AG04449 (cell line): ENCODE data around the gene SELENBP1.

Experiments
- CTCF ChIA-PET: fragments of 350-600 bp; formaldehyde crosslinking; extraction: SDS; loops from one replicate; lab custom pipeline; 2021; ENCODE audit warnings: antibody characterized with exemption; lab: Yijun Ruan, JAX
- POLR2A ChIA-PET: fragments of 400-600, 350-600 bp; formaldehyde crosslinking; extraction: SDS; loops from one replicate; lab custom pipeline; 2020; ENCODE audit warnings: antibody characterized with exemption, inconsistent platforms; lab: Yijun Ruan, JAX
- DNase-seq: peaks from one replicate; pipeline ENCODE4 v3.0.0-alpha.2; 2010; ENCODE audit warnings: low read depth, low spot score
- H3K4me3 ChIP-seq: 2 replicates; pipeline ENCODE4 v1.5.1; 2011; ENCODE audit warnings: low read depth, mild to moderate bottlenecking, control low read depth, low read length
- TF ChIP-seq, protein P1 (sequence below): IDR thresholded peaks from one replicate; pipeline ENCODE4 v1.5.1; 2011; ENCODE audit warnings: mild to moderate bottlenecking, moderate library complexity, low read length, control low read depth, inconsistent platforms; ENCODE audit not compliant: insufficient read depth; ENCODE audit errors: missing control alignments

The SELENBP1 gene

DNA sequence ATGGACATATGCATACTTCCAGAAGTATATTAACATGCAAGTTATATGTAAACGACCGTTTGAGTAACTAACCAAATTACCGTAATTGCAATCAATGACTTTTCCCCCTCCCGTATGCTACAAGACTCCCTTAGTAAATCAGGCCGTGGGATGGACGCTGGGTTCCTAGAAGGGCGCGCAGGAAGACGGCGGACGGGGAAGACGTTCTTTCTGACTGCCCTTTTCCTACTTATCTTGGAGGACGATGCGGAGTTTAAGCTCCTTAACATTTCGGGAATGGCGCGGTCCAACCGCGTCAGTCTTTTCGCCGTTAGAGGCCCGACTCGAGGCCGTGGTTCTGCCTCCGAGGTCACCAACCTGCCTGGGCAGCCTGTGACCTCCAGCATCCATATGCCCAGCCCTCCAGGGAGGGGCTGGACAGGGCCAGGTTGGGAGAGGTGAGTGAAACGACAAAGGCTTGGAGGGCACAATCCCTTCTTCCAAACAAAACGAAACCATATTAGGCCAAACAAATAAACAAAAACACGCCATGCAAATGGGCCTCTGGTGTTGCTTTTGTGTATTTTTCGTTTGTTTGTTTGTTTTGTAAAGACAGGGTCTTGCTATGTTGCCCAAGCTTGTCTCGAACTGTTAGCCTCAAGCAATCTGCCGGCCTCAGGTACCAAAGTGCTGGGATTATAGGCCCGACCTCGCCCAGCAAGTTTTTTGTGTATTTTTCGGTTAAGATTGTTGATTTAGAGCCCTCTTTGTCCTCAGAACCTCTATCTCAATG, 44.4 kb downstream of the SELENBP1 start:
- H3K4me3 ChIP-seq = peak overlapping the region; percentile 81
- DNase-seq = no peak
- TF ChIP-seq, protein P1, sequence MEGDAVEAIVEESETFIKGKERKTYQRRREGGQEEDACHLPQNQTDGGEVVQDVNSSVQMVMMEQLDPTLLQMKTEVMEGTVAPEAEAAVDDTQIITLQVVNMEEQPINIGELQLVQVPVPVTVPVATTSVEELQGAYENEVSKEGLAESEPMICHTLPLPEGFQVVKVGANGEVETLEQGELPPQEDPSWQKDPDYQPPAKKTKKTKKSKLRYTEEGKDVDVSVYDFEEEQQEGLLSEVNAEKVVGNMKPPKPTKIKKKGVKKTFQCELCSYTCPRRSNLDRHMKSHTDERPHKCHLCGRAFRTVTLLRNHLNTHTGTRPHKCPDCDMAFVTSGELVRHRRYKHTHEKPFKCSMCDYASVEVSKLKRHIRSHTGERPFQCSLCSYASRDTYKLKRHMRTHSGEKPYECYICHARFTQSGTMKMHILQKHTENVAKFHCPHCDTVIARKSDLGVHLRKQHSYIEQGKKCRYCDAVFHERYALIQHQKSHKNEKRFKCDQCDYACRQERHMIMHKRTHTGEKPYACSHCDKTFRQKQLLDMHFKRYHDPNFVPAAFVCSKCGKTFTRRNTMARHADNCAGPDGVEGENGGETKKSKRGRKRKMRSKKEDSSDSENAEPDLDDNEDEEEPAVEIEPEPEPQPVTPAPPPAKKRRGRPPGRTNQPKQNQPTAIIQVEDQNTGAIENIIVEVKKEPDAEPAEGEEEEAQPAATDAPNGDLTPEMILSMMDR = no peak
- ChIA-PET POLR2A (interaction anchor here (1.7 to 2.5 kb wide), 3 partner anchors 15 to 47 kb away, joined by 8 to 28 read pairs (median 17); partner anchors contain the start of gene ZNF687), CTCF (interaction anchor here (1.0 to 15.5 kb wide), 5 partner anchors 12 to 27 kb away, joined by 3 to 235 read pairs (median 47); no protein-coding TSS in a partner anchor)

DNA sequence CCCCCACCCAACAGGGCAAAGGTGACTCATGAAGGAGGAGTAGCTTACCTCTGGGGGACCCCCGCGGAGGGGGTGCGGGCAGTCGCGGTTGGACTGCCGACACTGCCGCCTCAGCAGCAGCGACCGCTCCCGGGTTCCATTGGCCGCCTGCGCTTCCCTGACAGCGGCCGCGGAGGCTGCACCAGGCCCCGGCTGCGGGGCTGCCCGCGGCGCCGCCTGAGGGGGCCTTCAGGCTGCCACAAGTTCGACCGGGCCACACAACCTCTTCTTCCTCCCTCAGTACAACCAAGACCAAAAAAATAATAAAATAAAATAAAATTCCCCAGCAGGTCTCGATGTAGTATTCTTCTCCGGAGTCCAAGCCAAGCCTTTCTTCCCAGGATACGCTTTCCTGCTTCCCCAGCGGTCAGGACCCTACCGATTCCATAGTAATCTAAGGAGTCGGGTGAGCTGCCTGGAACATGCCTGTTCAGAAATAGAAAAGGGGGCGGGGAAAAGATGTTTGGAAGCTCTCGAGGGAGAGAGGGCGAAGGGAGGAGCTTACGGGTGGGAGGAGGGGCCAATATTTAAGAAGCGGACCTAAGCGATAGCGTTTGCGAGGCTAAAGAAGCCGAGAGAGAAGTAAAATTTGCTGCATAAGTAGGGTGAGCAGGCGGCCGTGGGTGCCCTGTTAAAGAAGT, 45.1 kb downstream of the SELENBP1 start, which contains the start of gene PI4KB:
TSS of gene PI4KB (minus strand) at position 194 of the 680 bp plus-strand sequence. CDS start 10,935 bp downstream, outside the sequence.
- ChIA-PET POLR2A (interaction anchor here (0.6 to 2.5 kb wide), 8 partner anchors 10 to 138 kb away, joined by 3 to 28 read pairs (median 4); partner anchors contain the start of genes VPS72 and ZNF687), CTCF (interaction anchor here (0.8 to 15.5 kb wide), 9 partner anchors 11 to 228 kb away, joined by 3 to 235 read pairs (median 5); no protein-coding TSS in a partner anchor)
- peak; percentile 82 for DNase-seq
- TF ChIP-seq, protein P1 = no peak
- H3K4me3 ChIP-seq = peak within 1 kb of the TSS; percentile 81

DNA sequence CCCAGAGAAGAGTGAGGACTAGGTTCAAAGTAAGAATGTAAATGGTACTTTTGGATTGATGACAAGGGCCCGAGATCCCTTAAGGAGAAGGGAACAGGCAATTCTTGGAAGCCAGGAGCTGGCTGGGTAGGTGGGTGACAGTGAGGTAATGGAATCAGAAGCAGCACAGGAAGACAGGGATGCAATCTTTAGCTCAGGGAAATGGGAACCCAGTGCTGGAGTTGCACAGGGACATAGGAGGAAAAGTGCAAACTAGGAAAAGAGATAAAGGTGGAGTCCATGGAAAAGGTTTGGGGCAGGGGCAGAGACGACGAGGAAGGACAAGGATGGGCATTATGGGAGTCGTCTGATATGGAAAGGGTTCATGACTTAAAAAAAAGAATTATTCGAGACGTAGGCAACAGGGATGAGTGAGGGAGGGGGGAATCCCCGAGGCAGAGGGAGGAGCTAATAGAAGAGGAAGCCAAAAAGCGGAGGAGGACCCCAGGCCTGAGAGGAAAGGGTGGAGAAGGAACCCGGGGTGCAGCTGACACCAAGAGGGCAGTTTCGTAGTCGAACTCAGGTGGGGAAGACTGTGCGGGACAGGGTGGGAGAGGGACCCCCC, 45.8 kb downstream of the SELENBP1 start:
- no peak for DNase-seq
- ChIA-PET POLR2A (interaction anchor here (0.6 to 2.5 kb wide), 8 partner anchors 9 to 137 kb away, joined by 3 to 28 read pairs (median 4); partner anchors contain the start of genes VPS72 and ZNF687), CTCF (interaction anchor here (0.7 to 15.5 kb wide), 10 partner anchors 10 to 408 kb away, joined by 3 to 235 read pairs (median 4); no protein-coding TSS in a partner anchor)
- peak overlapping the region; percentile 81 for H3K4me3 ChIP-seq
- TF ChIP-seq, protein P1 = no peak

DNA sequence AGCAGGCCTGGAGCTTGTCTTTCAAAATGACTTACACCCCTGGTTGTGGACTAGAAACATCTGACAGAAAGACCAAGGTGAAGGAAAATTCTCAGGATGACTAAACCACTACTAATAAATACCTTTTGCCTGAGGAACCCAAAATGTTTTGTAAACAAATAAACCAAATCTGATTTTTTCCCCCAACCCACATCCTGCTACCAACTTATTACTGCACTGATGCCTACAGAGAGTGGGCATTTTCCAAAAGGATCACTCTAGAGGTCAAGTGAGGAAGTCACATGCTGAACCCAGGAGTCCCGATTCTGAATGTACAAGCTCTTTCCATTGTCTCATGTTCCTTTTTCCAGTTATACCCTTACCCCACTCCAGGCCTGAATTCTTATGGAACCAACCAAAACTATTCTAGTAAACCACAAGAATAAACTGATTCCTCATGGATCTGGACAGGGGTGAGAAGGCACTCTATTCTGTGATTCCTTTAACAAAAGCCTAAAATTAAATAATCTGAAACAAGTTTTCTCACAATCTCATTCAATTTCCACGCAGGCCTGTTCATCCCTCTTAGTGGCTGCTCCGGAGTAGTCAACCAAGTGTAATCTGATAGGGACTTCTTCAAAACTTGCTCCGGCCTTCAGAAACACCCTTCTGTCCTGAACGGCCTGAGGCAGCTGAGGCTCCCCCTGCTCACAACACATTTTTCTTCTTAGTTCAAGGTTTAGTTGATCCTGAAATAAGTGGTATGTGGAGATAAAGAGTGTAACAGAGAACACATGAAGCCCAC, 46.7 kb downstream of the SELENBP1 start:
- H3K4me3 ChIP-seq = peak overlapping the region; percentile 81
- TF ChIP-seq, protein P1 = no peak
- CTCF ChIA-PET = interaction anchor here (0.7 to 15.5 kb wide), 7 partner anchors 9 to 409 kb away, joined by 3 to 235 read pairs (median 10); no protein-coding TSS in a partner anchor
- DNase-seq = no peak
- POLR2A ChIA-PET = interaction anchor here (1.1 to 2.3 kb wide), 2 partner anchors 11 to 44 kb away, joined by 3 to 17 read pairs; partner anchors contain the start of gene ZNF687

DNA sequence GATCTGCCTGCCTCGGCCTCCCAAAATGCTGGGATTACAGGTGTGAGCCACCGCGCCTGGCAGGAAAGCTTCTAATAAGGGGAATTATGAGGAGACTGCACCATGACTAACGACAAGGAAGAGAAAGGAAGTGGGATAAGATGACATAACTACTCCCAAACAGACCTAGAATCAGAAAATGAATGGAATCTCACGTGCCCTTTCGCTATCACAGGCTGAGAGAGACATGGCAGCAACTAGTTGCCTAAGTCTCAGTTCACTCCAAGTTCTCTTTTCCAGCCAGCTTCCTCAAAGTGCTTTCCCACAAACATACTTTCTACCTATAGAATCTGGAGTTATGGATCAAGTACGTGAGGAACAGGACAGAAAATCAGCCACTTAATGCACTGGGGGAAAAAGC, 47.3 kb downstream of the SELENBP1 start:
- CTCF ChIA-PET = interaction anchor here (2.8 to 15.5 kb wide), 4 partner anchors 9 to 24 kb away, joined by 10 to 235 read pairs (median 48); no protein-coding TSS in a partner anchor
- POLR2A ChIA-PET = no interaction called here

More for the DNA sequence above, 47.3 kb downstream of the SELENBP1 start:
- H3K4me3 ChIP-seq = no peak overlapping the region
- TF ChIP-seq, protein P1 = no peak
- DNase-seq = no peak
